GM21360 (cell line): ENCODE data around the gene CCDC69.
A peak's percentile ranks its signal among the peaks of the same experiment; 100 is the strongest.

ENCODE experiments used
- ATAC-seq: cut with Tn5 transposase; IDR thresholded peaks from one replicate; pipeline ENCODE4 v1.9.1; 2021; ENCODE audit warnings: mild to moderate bottlenecking, moderate library complexity; ENCODE audit not compliant: unreplicated experiment

CCDC69 gene

DNA sequence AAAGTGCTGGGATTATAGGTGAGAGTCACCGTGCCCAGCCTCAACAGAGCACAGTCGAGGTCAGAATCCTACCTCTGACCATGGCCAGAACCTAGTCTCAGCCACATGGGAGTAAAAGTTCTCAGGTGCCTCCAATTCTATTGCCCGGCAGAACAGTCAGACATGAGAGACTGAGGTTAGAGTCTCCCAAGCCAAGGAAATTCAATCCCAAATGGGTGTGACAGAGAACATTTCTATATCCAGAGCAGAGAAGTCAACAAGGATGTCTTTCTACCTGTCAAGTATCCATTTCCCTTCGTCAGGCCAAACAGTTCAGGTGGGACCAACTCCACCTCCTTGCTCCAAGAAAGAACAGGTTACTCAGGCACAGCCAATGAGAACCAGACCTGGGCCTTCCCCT is 76.9 kb downstream of the CCDC69 start:
- no peak for ATAC-seq

- ATAC-seq: no peak
Observed at GRCh38 chr5:151146061-151146460, 77.8 kb downstream of the CCDC69 start.

DNA sequence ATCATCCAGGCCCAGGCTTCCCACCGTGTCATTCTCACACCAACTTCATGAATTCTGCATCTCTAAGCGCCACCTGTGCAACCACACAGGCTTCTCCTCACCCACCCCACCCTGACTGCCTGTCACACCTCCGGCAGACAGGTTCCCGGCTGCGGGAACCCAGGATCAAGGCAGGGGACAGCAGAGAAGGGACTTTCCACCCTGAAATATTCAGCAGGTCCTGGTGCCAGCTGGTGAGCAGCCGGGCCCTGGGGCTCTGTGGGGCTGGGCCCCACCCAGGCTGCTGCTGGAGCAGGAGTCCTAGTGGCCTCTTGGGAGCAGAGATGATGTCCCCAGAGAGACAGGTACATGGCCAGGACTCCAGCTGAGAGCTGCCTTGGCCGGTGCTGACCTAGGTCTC is 79.0 kb downstream of the CCDC69 start:
- no peak for ATAC-seq

- no peak for ATAC-seq
Observed at GRCh38 chr5:151144275-151144674, 79.6 kb downstream of the CCDC69 start.

DNA sequence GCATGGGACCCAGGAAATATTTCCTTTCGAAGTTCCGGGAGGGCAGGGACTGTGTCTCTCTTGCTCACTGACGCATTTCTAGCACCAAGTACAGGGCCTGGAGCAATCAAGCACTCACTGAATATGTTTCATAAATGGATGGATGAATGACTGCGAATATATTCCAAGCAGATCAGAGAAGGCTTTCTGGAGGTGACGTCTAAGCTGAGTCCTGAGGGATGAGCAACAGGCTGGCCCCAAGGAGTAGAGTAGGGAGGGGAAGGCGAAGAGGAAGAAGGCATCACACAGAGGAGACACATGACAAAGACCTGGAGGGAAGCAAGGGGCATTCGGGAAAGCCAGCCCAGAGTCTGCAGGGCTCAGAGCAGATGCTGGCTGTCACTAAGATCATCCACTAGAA is 80.2 kb downstream of the CCDC69 start:
- no peak for ATAC-seq

DNA sequence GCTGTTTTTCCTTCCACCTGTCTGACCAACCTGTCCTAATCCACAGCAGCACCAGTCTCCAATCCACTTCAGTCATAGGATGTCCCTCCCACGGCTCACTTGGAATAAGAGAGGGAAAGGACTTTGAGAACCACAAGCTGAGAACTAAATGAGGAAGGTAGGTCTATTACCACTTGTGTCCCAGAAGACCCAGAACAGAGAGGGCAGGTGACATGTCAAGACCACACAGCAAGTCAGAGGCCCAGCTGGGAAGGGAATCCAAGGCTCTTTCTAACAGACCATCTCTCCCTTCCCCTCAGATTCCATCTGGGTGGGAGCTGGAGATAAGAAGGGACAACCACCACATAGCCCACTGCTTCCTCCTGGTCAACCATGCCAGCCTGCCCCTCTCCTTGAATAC is 81.0 kb downstream of the CCDC69 start:
- ATAC-seq: no peak

DNA sequence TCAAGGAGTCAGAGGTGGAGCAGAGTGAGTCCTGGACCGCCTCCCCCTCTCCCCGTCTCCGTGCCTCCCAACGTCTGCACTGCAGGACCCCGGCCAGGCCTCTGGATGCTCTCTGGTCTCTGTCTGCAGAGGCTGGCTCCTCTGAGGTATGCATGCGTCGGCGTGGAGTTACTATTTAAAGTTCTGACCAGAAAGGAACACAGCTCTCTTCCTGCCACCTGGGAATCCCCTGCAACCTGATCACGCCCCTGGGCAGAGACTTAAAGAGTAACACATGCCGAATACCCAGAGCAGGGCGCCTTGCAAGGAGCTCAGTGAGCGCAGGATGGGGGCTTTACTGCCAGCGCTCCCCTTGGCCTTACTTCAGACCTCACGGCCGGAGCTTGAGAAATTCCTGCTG is 82.4 kb downstream of the CCDC69 start:
- ATAC-seq: peak; percentile 79

GRCh38 chr5:151140686-151141459 is 83.0 kb downstream of the CCDC69 start:
- ATAC-seq: no peak

- ATAC-seq: no peak
Observed at GRCh38 chr5:151139646-151140045, 84.2 kb downstream of the CCDC69 start.

GRCh38 chr5:151139015-151139414 is 84.9 kb downstream of the CCDC69 start:
- no peak for ATAC-seq

- no peak for ATAC-seq
Observed at GRCh38 chr5:151138114-151138513, 85.8 kb downstream of the CCDC69 start.

DNA sequence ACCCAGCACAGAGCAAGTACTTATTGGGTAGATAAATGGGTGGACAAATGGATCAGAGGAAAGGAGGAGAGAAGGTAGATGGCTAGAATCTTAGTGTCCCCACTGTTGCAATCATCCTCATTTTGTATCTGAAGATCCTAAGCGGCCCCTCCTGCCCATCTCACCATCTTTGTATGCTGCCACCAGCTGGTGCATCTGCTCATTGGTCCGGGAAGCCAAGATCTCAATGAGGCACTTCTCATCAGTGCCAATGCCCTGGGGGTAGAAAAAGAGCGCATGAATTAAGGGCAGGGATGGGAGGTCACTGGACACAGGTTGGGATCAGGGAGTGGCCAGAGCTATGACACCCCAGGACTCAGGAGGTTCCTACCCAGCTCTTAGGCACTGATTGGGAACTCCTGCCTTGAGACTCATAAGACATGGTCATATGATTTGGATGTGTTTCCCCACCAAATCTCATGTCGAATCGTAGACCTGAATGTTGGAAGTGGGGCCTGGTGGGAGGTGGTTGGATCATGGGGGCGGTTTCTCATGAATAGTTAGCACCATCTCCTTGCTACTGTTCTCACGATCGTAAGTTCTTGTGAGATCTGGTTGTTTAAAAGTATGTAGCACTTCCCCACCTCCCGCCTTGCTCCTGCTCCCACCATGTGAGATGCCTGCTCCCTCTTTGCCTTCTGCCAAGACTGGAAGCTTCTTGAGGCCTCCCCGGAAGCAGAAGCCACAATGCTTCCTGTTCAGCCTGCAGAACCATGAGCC is 86.6 kb downstream of the CCDC69 start:
- ATAC-seq: no peak

GRCh38 chr5:151134228-151134627 is 89.7 kb downstream of the CCDC69 start:
- ATAC-seq: peak; percentile 55

GRCh38 chr5:151132963-151133362 is 90.9 kb downstream of the CCDC69 start:
- ATAC-seq: no peak
